Lower leg skin (tissue), 3 donors: ENCODE data around the gene SPRED1.

Experiments
- POLR2A ChIP-seq, 2 donors: fragments of 450-650 bp; IDR thresholded peaks; one replicate each; pipeline ENCODE4 v1.6.1; 2016 to 2017; ENCODE audit warnings: antibody characterized with exemption in 2 of 2, mild to moderate bottlenecking in 1 of 2, moderate library complexity in 1 of 2
- TF ChIP-seq, protein P1 (sequence below), 3 donors: fragments of 450-650 bp; IDR thresholded peaks; one replicate each; pipeline ENCODE4 v1.5.1; 2016; ENCODE audit warnings: antibody characterized with exemption in 3 of 3, mild to moderate bottlenecking in 3 of 3, moderate library complexity in 2 of 3

- TF ChIP-seq, protein P1, sequence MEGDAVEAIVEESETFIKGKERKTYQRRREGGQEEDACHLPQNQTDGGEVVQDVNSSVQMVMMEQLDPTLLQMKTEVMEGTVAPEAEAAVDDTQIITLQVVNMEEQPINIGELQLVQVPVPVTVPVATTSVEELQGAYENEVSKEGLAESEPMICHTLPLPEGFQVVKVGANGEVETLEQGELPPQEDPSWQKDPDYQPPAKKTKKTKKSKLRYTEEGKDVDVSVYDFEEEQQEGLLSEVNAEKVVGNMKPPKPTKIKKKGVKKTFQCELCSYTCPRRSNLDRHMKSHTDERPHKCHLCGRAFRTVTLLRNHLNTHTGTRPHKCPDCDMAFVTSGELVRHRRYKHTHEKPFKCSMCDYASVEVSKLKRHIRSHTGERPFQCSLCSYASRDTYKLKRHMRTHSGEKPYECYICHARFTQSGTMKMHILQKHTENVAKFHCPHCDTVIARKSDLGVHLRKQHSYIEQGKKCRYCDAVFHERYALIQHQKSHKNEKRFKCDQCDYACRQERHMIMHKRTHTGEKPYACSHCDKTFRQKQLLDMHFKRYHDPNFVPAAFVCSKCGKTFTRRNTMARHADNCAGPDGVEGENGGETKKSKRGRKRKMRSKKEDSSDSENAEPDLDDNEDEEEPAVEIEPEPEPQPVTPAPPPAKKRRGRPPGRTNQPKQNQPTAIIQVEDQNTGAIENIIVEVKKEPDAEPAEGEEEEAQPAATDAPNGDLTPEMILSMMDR (IDR thresholded peaks at IDR 0.05), result no peak
- TF ChIP-seq POLR2A (IDR thresholded peaks at IDR 0.05), result no peak
Measured at GRCh38 chr15:38217788-38218609, 34.6 kb upstream of the SPRED1 start.
